ENCODE results near the gene ENOX1.

DNA sequence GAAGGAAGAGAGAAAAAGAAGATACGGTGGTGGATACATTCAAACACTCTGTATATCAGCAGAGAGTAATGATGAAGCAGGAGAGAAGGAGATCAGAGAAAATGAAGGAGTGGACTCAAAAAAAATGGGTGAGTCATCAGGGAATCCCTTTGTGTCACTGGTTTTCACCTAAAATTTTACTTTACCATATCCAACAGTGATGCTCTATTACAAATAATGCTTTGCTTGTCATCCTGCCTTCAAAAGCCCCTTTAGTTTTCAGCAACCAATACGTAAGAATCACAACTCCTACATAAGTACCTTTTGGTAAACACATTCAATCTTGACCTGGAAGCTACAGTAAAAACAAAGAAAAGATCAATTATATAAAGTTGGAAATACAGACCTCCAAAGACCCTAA lies 88.8 kb downstream of the ENOX1 start:
- TF ChIP-seq, protein P1, sequence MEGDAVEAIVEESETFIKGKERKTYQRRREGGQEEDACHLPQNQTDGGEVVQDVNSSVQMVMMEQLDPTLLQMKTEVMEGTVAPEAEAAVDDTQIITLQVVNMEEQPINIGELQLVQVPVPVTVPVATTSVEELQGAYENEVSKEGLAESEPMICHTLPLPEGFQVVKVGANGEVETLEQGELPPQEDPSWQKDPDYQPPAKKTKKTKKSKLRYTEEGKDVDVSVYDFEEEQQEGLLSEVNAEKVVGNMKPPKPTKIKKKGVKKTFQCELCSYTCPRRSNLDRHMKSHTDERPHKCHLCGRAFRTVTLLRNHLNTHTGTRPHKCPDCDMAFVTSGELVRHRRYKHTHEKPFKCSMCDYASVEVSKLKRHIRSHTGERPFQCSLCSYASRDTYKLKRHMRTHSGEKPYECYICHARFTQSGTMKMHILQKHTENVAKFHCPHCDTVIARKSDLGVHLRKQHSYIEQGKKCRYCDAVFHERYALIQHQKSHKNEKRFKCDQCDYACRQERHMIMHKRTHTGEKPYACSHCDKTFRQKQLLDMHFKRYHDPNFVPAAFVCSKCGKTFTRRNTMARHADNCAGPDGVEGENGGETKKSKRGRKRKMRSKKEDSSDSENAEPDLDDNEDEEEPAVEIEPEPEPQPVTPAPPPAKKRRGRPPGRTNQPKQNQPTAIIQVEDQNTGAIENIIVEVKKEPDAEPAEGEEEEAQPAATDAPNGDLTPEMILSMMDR (IDR thresholded peaks at IDR 0.05), result no peak
- no peak for TF ChIP-seq POLR2A (IDR thresholded peaks at IDR 0.05)
- TF ChIP-seq EP300 (IDR thresholded peaks at IDR 0.05), result no peak
